H1 (cell line): ENCODE measurements around the gene SERPINA6. TPM values are rescaled to one million over a fixed set of nuclear protein-coding genes. Genes with fewer than 3 reads are reported as not detected.

Experiments
- CTCF ChIA-PET: fragments of 300-600 bp; sonication (Branson Sonifier 250); formaldehyde crosslinking; loops from one replicate; lab custom pipeline; 2021; ENCODE audit not compliant: partially characterized antibody; lab: Charles Lee
- POLR2A ChIA-PET: fragments of 300-600 bp; sonication (Branson Sonifier 250); formaldehyde crosslinking; loops from one replicate; lab custom pipeline; 2021; ENCODE audit warnings: inconsistent platforms; ENCODE audit not compliant: partially characterized antibody; lab: Charles Lee
- DNase-seq, 2 experiments: peaks; one replicate each; pipeline versions ENCODE4 v3.0.0 to v3.0.0-alpha.2; 2010 to 2022; ENCODE audit warnings: low spot score in 2 of 2, low read depth in 1 of 2, mixed read lengths in 1 of 2
- FAIRE-seq: peaks from 2 replicates; lab custom pipeline; 2011; peaks lifted over from hg19 to GRCh38; lab: Jason Lieb, UNC
- H2AFZ ChIP-seq: 2 replicates; pipeline ENCODE4 v1.8.1; 2012; ENCODE audit warnings: low read length, inconsistent platforms
- H2AK5ac ChIP-seq: 2 replicates; pipeline ENCODE4 v1.6.1; 2013; ENCODE audit warnings: low read depth, low read length
- H2BK120ac ChIP-seq: replicated peaks from 2 replicates; pipeline ENCODE3; 2013; ENCODE audit warnings: low read depth, low read length, inconsistent platforms
- H2BK12ac ChIP-seq: 2 replicates; pipeline ENCODE4 v1.6.1; 2013; ENCODE audit warnings: low read depth, low read length
- H2BK15ac ChIP-seq: 2 replicates; pipeline ENCODE4 v1.6.1; 2013; ENCODE audit warnings: low read length
- H2BK20ac ChIP-seq: 2 replicates; pipeline ENCODE4 v1.6.1; 2013; ENCODE audit warnings: low read length
- H2BK5ac ChIP-seq: 2 replicates; pipeline ENCODE4 v1.6.1; 2013; ENCODE audit warnings: low read depth, low read length
- H3K14ac ChIP-seq: 2 replicates; pipeline ENCODE4 v1.6.1; 2013; ENCODE audit warnings: inconsistent platforms; ENCODE audit not compliant: insufficient read length
- H3K18ac ChIP-seq: 2 replicates; pipeline ENCODE4 v1.6.1; 2013; ENCODE audit warnings: low read length; ENCODE audit errors: extremely low read depth
- H3K23ac ChIP-seq: 2 replicates; pipeline ENCODE4 v1.6.1; 2013; ENCODE audit warnings: inconsistent platforms; ENCODE audit not compliant: insufficient read length
- H3K23me2 ChIP-seq: 2 replicates; pipeline ENCODE4 v1.6.1; 2013; ENCODE audit warnings: low read depth, low read length
- H3K27ac ChIP-seq: 2 replicates; pipeline ENCODE4 v1.6.1; 2011; ENCODE audit warnings: low read depth, low read length, inconsistent platforms
- H3K27me3 ChIP-seq, 4 experiments: replicated peaks in 1 of 4; 1 replicate in 1 of 4; 2 replicates in 3 of 4; pipeline versions ENCODE4 v1.6.1 to v1.8.1; 2011 to 2013; ENCODE audit warnings: low read length in 3 of 4, mild to moderate bottlenecking in 3 of 4, inconsistent platforms in 2 of 4, mixed read lengths in 2 of 4, moderate library complexity in 1 of 4; ENCODE audit not compliant: control insufficient read depth in 3 of 4, insufficient read depth in 3 of 4; ENCODE audit errors: extremely low read depth in 1 of 4
- H3K36me3 ChIP-seq, 4 experiments: 2 replicates each; pipeline versions ENCODE4 v1.6.1 to v1.8.1; 2011 to 2013; ENCODE audit warnings: mild to moderate bottlenecking in 4 of 4, low read length in 3 of 4, moderate library complexity in 2 of 4, control low read depth in 1 of 4, inconsistent platforms in 1 of 4; ENCODE audit not compliant: insufficient read depth in 4 of 4, control insufficient read depth in 2 of 4
- H3K4ac ChIP-seq: replicated peaks from 2 replicates; pipeline ENCODE3; 2013; ENCODE audit warnings: low read length, low read depth, mixed read lengths, inconsistent platforms; ENCODE audit not compliant: insufficient read length
- H3K4me1 ChIP-seq, 4 experiments: replicated peaks in 1 of 4; 1 replicate in 1 of 4; 2 replicates in 3 of 4; pipeline versions ENCODE4 v1.6.1 to v1.8.1; 2011 to 2013; ENCODE audit warnings: low read length in 3 of 4, inconsistent platforms in 2 of 4, mixed read lengths in 1 of 4; ENCODE audit not compliant: insufficient read depth in 4 of 4, control insufficient read depth in 3 of 4
- H3K4me2 ChIP-seq, 2 experiments: 2 replicates each; pipeline versions ENCODE4 v1.6.1 to v1.8.1; 2011 to 2013; ENCODE audit warnings: low read depth in 2 of 2, low read length in 2 of 2, control low read depth in 1 of 2, inconsistent platforms in 1 of 2, mild to moderate bottlenecking in 1 of 2; ENCODE audit not compliant: insufficient read depth in 1 of 2
- H3K4me3 ChIP-seq, 4 experiments: fragments of 200-600, 300-600 bp in 1 of 4; sonication (generic), shearing (Covaris generic), sonication (Bioruptor Twin) in 1 of 4; 2 replicates each; pipeline versions ENCODE4 v1.5.1 to v1.8.1; 2011 to 2016; ENCODE audit warnings: low read length in 4 of 4, low read depth in 3 of 4, control low read depth in 2 of 4, inconsistent platforms in 2 of 4, mild to moderate bottlenecking in 2 of 4, mixed read lengths in 1 of 4, moderate library complexity in 1 of 4; ENCODE audit not compliant: insufficient read depth in 2 of 4; ENCODE audit errors: extremely low read depth in 1 of 4
- H3K56ac ChIP-seq: replicated peaks from 2 replicates; pipeline ENCODE3; 2013; ENCODE audit warnings: low read depth, mild to moderate bottlenecking, mixed read lengths, low read length, inconsistent platforms; ENCODE audit not compliant: insufficient read length
- H3K79me1 ChIP-seq: 2 replicates; pipeline ENCODE4 v1.6.1; 2013; ENCODE audit warnings: low read depth, low read length, control low read depth
- H3K79me2 ChIP-seq, 2 experiments: 2 replicates each; pipeline versions ENCODE4 v1.6.1 to v1.8.1; 2012 to 2013; ENCODE audit warnings: low read length in 2 of 2, mild to moderate bottlenecking in 2 of 2, inconsistent platforms in 1 of 2; ENCODE audit not compliant: insufficient read depth in 2 of 2, control insufficient read depth in 1 of 2
- H3K9ac ChIP-seq, 4 experiments: replicated peaks in 1 of 4; 1 replicate in 1 of 4; 2 replicates in 3 of 4; pipeline versions ENCODE4 v1.6.1 to v1.8.1; 2011 to 2013; ENCODE audit warnings: low read depth in 3 of 4, low read length in 3 of 4, control low read depth in 2 of 4, mild to moderate bottlenecking in 2 of 4, moderate library complexity in 2 of 4, inconsistent platforms in 1 of 4; ENCODE audit errors: extremely low read depth in 1 of 4
- H3K9me3 ChIP-seq, 2 experiments: 2 replicates each; pipeline versions ENCODE4 v1.6.1 to v1.8.1; 2012 to 2013; ENCODE audit warnings: mild to moderate bottlenecking in 2 of 2, moderate library complexity in 2 of 2, control low read depth in 1 of 2, inconsistent platforms in 1 of 2, low read depth in 1 of 2, low read length in 1 of 2, mixed read lengths in 1 of 2; ENCODE audit not compliant: insufficient read depth in 2 of 2
- H4K20me1 ChIP-seq, 2 experiments: replicated peaks in 1 of 2; 2 replicates each; pipeline versions ENCODE3 to v1.8.1; 2011 to 2013; ENCODE audit warnings: inconsistent platforms in 2 of 2, low read length in 2 of 2, mild to moderate bottlenecking in 1 of 2; ENCODE audit not compliant: insufficient read depth in 2 of 2, control insufficient read depth in 1 of 2
- H4K5ac ChIP-seq: 2 replicates; pipeline ENCODE4 v1.6.1; 2013; ENCODE audit warnings: low read length, low read depth, mixed read lengths, inconsistent platforms; ENCODE audit not compliant: insufficient read length
- H4K8ac ChIP-seq: 2 replicates; pipeline ENCODE4 v1.8.0; 2013; ENCODE audit warnings: mild to moderate bottlenecking, moderate library complexity, low read length, inconsistent platforms; ENCODE audit not compliant: insufficient read depth; ENCODE audit errors: extremely low read depth
- H4K91ac ChIP-seq: replicated peaks from 2 replicates; pipeline ENCODE3; 2013; ENCODE audit warnings: low read length, mixed read lengths, inconsistent platforms; ENCODE audit not compliant: insufficient read length
- POLR2A ChIP-seq, 2 experiments: IDR thresholded peaks; 1 replicate in 1 of 2; 2 replicates in 1 of 2; pipeline ENCODE4 v1.6.1; 2011; ENCODE audit warnings: low read depth in 2 of 2, low read length in 2 of 2, mild to moderate bottlenecking in 2 of 2; ENCODE audit errors: control extremely low read depth in 1 of 2
- SP4 ChIP-seq: IDR thresholded peaks from 2 replicates; pipeline ENCODE4 v1.6.1; 2012; ENCODE audit warnings: low read length, inconsistent platforms
- TCF12 ChIP-seq: IDR thresholded peaks from 2 replicates; pipeline ENCODE4 v1.6.1; 2011; ENCODE audit warnings: low read depth, mild to moderate bottlenecking, low read length
- WGBS, 2 experiments: shearing (Covaris generic) in 1 of 2; methylation state at CpG; one replicate each; pipeline versions ENCODE4 v1.1.6 to v1.1.7; 2013 to 2015; ENCODE audit warnings: low lambda C conversion rate in 2 of 2, mixed read lengths in 2 of 2, inconsistent platforms in 1 of 2, low coverage in 1 of 2, missing lambda C conversion rate in 1 of 2; ENCODE audit not compliant: insufficient replicate concordance in 2 of 2, insufficient coverage in 1 of 2, insufficient read length in 1 of 2; ENCODE audit errors: extremely low coverage in 1 of 2, missing lambda C conversion rate in 1 of 2; 5-methylcytosine and 5-hydroxymethylcytosine counted together
- polyA plus RNA-seq, 7 experiments: library from polyadenylated mRNA; depleted of rRNA in 3 of 7; stranded (reverse) in 5 of 7; unstranded in 2 of 7; fragments of >200 nt in 5 of 7; fragments of 200-250 nt in 2 of 7; gene quantifications; 1 replicate in 5 of 7; 2 replicates in 1 of 7; 4 replicates in 1 of 7; pipeline versions ENCODE4 v1.2.1 to v1.2.3, GENCODE V29; 2011 to 2013; ENCODE audit warnings: missing spikeins in 2 of 7, mixed read lengths in 2 of 7
- total RNA-seq: library from RNA; stranded (reverse); fragmentation: NEBNext Ultra II Directional; extraction: Animal tissue kit (Norgen Biotek cat#: 25700); gene quantifications from 2 replicates; pipeline ENCODE4 v1.2.1, GENCODE V29; 2021
- TF ChIP-seq, protein P1 (sequence below): IDR thresholded peaks from 2 replicates; pipeline ENCODE4 v1.6.1; 2012; ENCODE audit warnings: low read length, inconsistent platforms

SERPINA6 gene
- total and polyA plus RNA-seq, 2 of the 8 experiments (the other 6 are each of a cell fraction or from before 2014, with no cell fraction given), result not detected

GRCh38 chr14:94346841-94347240, 23.7 kb upstream of the SERPINA6 start:
- no peak overlapping the region for H4K91ac ChIP-seq
- no peak overlapping the region for H4K5ac ChIP-seq
- H2AK5ac ChIP-seq, result no peak overlapping the region
- no peak overlapping the region for H3K4me2 ChIP-seq
- FAIRE-seq (no peak), DNase-seq (no peak)
- no peaks in the 10 kb centered on the region for H3K79me2 ChIP-seq
- H3K27ac ChIP-seq, result no peak overlapping the region
- H4K20me1 ChIP-seq, result no peaks in the 10 kb centered on the region
- H3K23ac ChIP-seq, result no peak overlapping the region
- no peak overlapping the region for H2BK120ac ChIP-seq
- no peaks in the 10 kb centered on the region for H3K79me1 ChIP-seq
- H2BK20ac ChIP-seq, result no peak overlapping the region
- H2BK12ac ChIP-seq, result no peak overlapping the region
- ChIA-PET CTCF (interaction anchor here (0.9 to 1.3 kb wide), 4 partner anchors 9 to 202 kb away, joined by 3 to 5 read pairs (median 4); no protein-coding TSS in a partner anchor), POLR2A (no interaction called here)
- no peaks in the 10 kb centered on the region for H3K36me3 ChIP-seq
- no peaks in the 10 kb centered on the region for H3K23me2 ChIP-seq
- H2AFZ ChIP-seq, result no peak overlapping the region; the same call in 1 of the 2 replicates
- no peak overlapping the region for H3K4ac ChIP-seq
- no peak for TF ChIP-seq POLR2A (IDR thresholded peaks at IDR 0.05; ENCODE audit: control extremely low read depth in 1 of 2, low read depth in 2 of 2, low read length in 2 of 2)
- TF ChIP-seq, protein P1, sequence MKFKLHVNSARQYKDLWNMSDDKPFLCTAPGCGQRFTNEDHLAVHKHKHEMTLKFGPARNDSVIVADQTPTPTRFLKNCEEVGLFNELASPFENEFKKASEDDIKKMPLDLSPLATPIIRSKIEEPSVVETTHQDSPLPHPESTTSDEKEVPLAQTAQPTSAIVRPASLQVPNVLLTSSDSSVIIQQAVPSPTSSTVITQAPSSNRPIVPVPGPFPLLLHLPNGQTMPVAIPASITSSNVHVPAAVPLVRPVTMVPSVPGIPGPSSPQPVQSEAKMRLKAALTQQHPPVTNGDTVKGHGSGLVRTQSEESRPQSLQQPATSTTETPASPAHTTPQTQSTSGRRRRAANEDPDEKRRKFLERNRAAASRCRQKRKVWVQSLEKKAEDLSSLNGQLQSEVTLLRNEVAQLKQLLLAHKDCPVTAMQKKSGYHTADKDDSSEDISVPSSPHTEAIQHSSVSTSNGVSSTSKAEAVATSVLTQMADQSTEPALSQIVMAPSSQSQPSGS, result no peak
- TF ChIP-seq TCF12, result no peak
- no peak for TF ChIP-seq SP4
- no peak overlapping the region for H3K18ac ChIP-seq
- no peak overlapping the region for H3K14ac ChIP-seq
- H3K4me3 ChIP-seq, result no peak overlapping the region
- no peak overlapping the region for H3K9ac ChIP-seq
- no peaks in the 10 kb centered on the region for H3K4me1 ChIP-seq
- no peak overlapping the region for H4K8ac ChIP-seq
- H2BK5ac ChIP-seq, result no peak overlapping the region
- no peak overlapping the region for H3K56ac ChIP-seq
- WGBS, 2 experiments, result 96% methylated on average over 5 of the region's 5 CpGs; no CpG with 5 or more reads in 1 of the 2 experiments
- no peaks in the 10 kb centered on the region for H3K9me3 ChIP-seq
- no peaks in the 10 kb centered on the region for H3K27me3 ChIP-seq
- H2BK15ac ChIP-seq, result no peak overlapping the region
